Ovary (tissue), 9 donors: ENCODE results near the gene CARD10. TPM values are rescaled to one million over a fixed set of nuclear protein-coding genes. Genes with fewer than 3 reads are reported as not detected.

Experiments used
- DNase-seq, 5 donors: peaks; one replicate each; pipeline ENCODE4 v3.0.0-alpha.2; 2019 to 2020
- H3K27ac ChIP-seq, 2 donors: fragments of 200-600 bp; one replicate each; pipeline versions ENCODE4 v1.5.1 to v1.8.0; 2019 to 2022
- H3K27me3 ChIP-seq: fragments of 200-600 bp; one replicate; pipeline ENCODE4 v1.8.0; 2022
- H3K36me3 ChIP-seq: fragments of 200-600 bp; sonication (generic); one replicate; pipeline ENCODE4 v1.5.1; 2019
- H3K4me1 ChIP-seq: one replicate; pipeline ENCODE4 v1.8.1; 2013; ENCODE audit warnings: mild to moderate bottlenecking, moderate library complexity; ENCODE audit not compliant: insufficient read depth
- H3K4me3 ChIP-seq: fragments of 200-600 bp; sonication (generic); one replicate; pipeline ENCODE4 v1.5.1; 2017
- H3K9me3 ChIP-seq, 2 donors: fragments of 200-600 bp in 1 of 2; sonication (generic) in 1 of 2; one replicate each; pipeline versions ENCODE4 v1.5.1 to v1.8.1; 2013 to 2019; ENCODE audit warnings: mild to moderate bottlenecking in 1 of 2, moderate library complexity in 1 of 2
- CTCF ChIP-seq, 3 donors: fragments of 450-650 bp in 2 of 3; fragments of 200-600 bp in 1 of 3; IDR thresholded peaks; one replicate each; pipeline versions ENCODE4 v1.5.1 to v1.8.0; 2016 to 2022; ENCODE audit warnings: antibody characterized with exemption in 3 of 3, mild to moderate bottlenecking in 1 of 3
- EP300 ChIP-seq: sonication (generic); formaldehyde crosslinking; IDR thresholded peaks from one replicate; pipeline ENCODE4 v1.6.1; 2017; ENCODE audit warnings: antibody characterized with exemption
- POLR2A ChIP-seq: fragments of 450-650 bp; IDR thresholded peaks from one replicate; pipeline ENCODE4 v1.6.1; 2017; ENCODE audit warnings: antibody characterized with exemption, mild to moderate bottlenecking, moderate library complexity
- WGBS, 3 donors: extraction: QIAGEN DNeasy Blood & Tissue Kit in 1 of 3; methylation state at CpG; one replicate each; pipeline versions ENCODE4 v1.1.5 to v1.1.7; 2013 to 2017; 5-methylcytosine and 5-hydroxymethylcytosine counted together
- intact Hi-C, 4 donors: fragments of 100-400 bp; cut with DNase I; formaldehyde crosslinking; loops; one replicate each; pipeline versions ENCODE4 v1.11.0 to v1.15.1; 2022 to 2023
- polyA plus RNA-seq, 2 donors: library from polyadenylated mRNA; stranded (reverse); fragments of 200-250 nt in 1 of 2; fragments of 350-450 nt in 1 of 2; fragmentation: Illumina TruSeq in 1 of 2; extraction: RNeasy Lipid Tissue Mini Kit (QIAGEN cat#74804) in 1 of 2; gene quantifications; one replicate each; pipeline ENCODE4 v1.2.3, GENCODE V29; 2013 to 2014
- total RNA-seq, 7 donors: library from RNA; depleted of rRNA in 2 of 7; stranded (reverse); fragments of >200 nt in 2 of 7; fragmentation: NEBNext Ultra II Directional in 3 of 7; extraction: Animal tissue kit (Norgen Biotek cat#: 25700) in 3 of 7; gene quantifications; one replicate each; pipeline versions ENCODE4 v1.1.0 to v1.2.4, GENCODE V29; 2016 to 2023
- donor health status: DM: no; HTN: no; CAD: no; lungs with moderate emphysema.
- donor health status: DM: no; HTN: no; CAD: no.
- donor health status: Bipolar disorder and iron deficiency.
- donor health status: DM: yes; HTN: yes; CAD: no.
- donor health status: DM: no; HTN: no; CAD: no.
- donor health status: DM: yes; HTN: yes; CAD: no.

The CARD10 gene
- total and polyA plus RNA-seq, 9 donors: 0.72 to 13.6 (median 9.6) TPM

DNA sequence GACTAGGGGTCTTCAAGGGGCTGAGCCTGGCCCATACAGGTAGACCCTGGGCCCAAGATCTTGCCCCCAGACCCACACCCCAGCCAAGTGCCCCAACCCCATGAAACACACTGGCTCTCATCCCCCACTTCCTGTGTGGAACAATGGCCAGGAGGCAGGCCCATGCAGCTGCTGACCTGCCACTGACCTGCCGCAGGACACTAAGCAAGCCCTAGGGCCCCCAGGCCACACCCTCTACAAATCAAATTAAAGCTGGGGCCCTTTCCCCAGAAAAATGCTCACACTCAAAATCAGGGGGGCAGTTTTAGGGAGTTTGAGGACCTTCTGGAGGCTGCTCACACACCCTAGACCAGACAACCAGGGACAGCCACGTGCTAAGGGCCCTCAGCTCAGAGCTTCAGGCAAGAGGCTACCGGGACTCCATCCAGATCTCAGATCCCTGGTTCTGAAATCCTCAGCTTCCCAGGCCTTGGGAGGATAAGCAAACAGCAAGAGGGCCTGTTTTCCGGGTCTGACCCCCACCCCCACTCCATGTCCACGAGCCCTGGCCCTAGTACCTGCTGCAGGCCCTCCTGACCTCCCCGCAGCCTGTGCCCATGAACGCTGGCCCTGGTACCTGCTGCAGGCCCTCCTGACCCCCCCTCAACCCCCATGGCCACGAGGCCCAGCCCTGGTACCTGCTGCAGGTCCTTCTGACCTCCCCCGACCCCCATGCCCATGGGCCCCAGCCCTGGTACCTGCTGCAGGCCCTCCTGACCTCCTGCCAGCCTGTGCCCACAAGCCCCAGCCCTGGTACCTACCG lies 10.0 kb downstream of the CARD10 start:
- H3K9me3 ChIP-seq: no peaks in the 10 kb centered on the region
- H3K36me3 ChIP-seq: no peaks in the 10 kb centered on the region
- 59 to 87% (median 71%) methylated on average over 8 to 9 of the region's 10 CpGs for WGBS, 3 donors
- no peaks in the 10 kb centered on the region for H3K27me3 ChIP-seq
- intact Hi-C loops: no loop called here
- H3K4me1 ChIP-seq: peaks cover 11% of the 10 kb centered on the region
- TF ChIP-seq EP300 (no peak), POLR2A (no peak), CTCF (IDR thresholded peaks at IDR 0.05) (no peak)
- H3K4me3 ChIP-seq: no peak overlapping the region
- peak in 1 of 5 donors; percentile 25 for DNase-seq
- H3K27ac ChIP-seq: no peak overlapping the region

GRCh38 chr22:37508431-37508992 lies 10.7 kb downstream of the CARD10 start:
- Histone ChIP-seq H3K36me3 (no peaks in the 10 kb centered on the region), H3K27me3 (no peaks in the 10 kb centered on the region), H3K4me3 (no peak overlapping the region), H3K4me1 (peaks cover 11% of the 10 kb centered on the region), H3K9me3 (no peaks in the 10 kb centered on the region), H3K27ac (no peak overlapping the region)
- DNase-seq: peak in 1 of 5 donors; percentile 26
- TF ChIP-seq EP300: no peak
- no peak for TF ChIP-seq POLR2A
- intact Hi-C loops: no loop called here
- WGBS, 3 donors: 78 to 83% (median 82%) methylated on average over 16 to 22 of the region's 22 CpGs

- intact Hi-C loops: no loop called here
- Histone ChIP-seq H3K4me1 (peaks cover 11% of the 10 kb centered on the region), H3K4me3 (no peak overlapping the region), H3K9me3 (no peaks in the 10 kb centered on the region), H3K27me3 (no peaks in the 10 kb centered on the region), H3K27ac (no peak overlapping the region), H3K36me3 (no peaks in the 10 kb centered on the region)
- no peak for TF ChIP-seq POLR2A
- no peak for TF ChIP-seq CTCF (IDR thresholded peaks at IDR 0.05)
- no peak for TF ChIP-seq EP300
- WGBS, 3 donors: 94 to 99% (median 97%) methylated on average over 10 of the region's 10 CpGs
- DNase-seq: no peak
These were observed 11.5 kb downstream of the CARD10 start for GRCh38 chr22:37507731-37508130.

DNA sequence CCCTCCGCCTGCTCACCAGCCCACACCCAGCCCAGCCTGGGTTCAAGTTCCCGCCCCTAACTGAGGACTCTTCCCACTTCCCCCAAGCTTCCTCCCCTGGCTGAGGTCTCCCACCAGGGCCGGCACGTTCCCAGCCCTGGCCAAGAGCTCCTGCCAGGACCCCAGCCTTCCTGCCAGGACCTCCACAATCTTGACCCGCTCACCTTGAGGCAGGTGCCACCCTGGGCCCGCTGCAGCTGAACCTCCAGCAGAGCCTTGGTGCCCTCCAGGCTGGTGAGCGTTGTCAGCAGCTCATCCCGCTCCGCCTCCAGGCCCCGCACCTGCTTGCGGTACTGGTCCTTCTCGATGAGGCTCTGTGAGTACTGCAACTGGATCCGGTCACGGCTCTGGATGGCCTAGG lies 13.2 kb downstream of the CARD10 start:
- DNase-seq: no peak
- no peak overlapping the region for H3K27ac ChIP-seq
- intact Hi-C loops: no loop called here
- no peak overlapping the region for H3K4me3 ChIP-seq
- H3K9me3 ChIP-seq: no peaks in the 10 kb centered on the region
- H3K4me1 ChIP-seq: peaks cover 19% of the 10 kb centered on the region
- H3K27me3 ChIP-seq: no peaks in the 10 kb centered on the region
- no peaks in the 10 kb centered on the region for H3K36me3 ChIP-seq
- TF ChIP-seq CTCF (IDR thresholded peaks at IDR 0.05) (no peak), EP300 (no peak), POLR2A (no peak)
- 90 to 95% (median 91%) methylated on average over 14 of the region's 14 CpGs for WGBS, 3 donors

DNA sequence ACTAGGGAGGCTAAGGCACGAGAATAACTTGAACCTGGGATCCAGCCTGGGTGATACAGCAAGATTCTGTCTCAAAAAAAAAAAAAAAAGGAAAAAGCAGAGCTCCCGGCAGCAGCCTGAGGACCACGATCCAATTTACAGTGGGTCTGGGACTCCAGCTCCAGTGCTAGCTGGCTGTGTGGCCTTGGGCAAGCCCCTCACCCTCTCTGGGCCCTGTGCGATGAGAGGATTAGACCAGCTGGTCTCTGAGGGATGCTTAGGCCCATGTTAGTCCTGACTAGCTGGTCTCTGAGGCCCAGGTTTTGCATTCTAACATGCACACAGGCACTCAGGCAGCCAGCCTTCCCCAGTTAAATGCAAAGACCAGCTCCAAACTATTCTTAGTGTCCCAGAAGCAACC lies 13.7 kb downstream of the CARD10 start:
- Histone ChIP-seq H3K9me3 (no peaks in the 10 kb centered on the region), H3K4me3 (no peak overlapping the region), H3K27ac (no peak overlapping the region), H3K36me3 (no peaks in the 10 kb centered on the region), H3K27me3 (no peaks in the 10 kb centered on the region), H3K4me1 (peaks cover 20% of the 10 kb centered on the region)
- no peak for DNase-seq
- intact Hi-C loops: no loop called here
- 91 to 98% (median 93%) methylated on average over 4 of the region's 4 CpGs for WGBS, 3 donors
- TF ChIP-seq POLR2A (no peak), CTCF (IDR thresholded peaks at IDR 0.05) (no peak), EP300 (no peak)
